Stimulated activated CD4-positive, alpha-beta T cell treated with anti-CD3 and anti-CD28 coated beads, Interleukin-4, amount 100 ng/mL, for 48 hours (primary cell): ENCODE data around the gene SNX25.

Source experiments
- DNase-seq, 2 donors: peaks; one replicate each; pipeline ENCODE4 v3.0.0-alpha.2; 2020; ENCODE audit warnings: low read depth in 2 of 2

Gene SNX25

GRCh38 chr4:185408432-185408831 is 199.0 kb downstream of the SNX25 start:
- no peak for DNase-seq

- no peak for DNase-seq
Measured at GRCh38 chr4:185411849-185412248, 202.5 kb downstream of the SNX25 start.

- DNase-seq: no peak
Measured at GRCh38 chr4:185412412-185412811, 203.0 kb downstream of the SNX25 start.
